Upper lobe of right lung (tissue), 1 donor: Measurements from ENCODE around the gene MTX2. TPM values are rescaled to one million over a fixed set of nuclear protein-coding genes. Genes with fewer than 3 reads are reported as not detected.

Experiments
- ATAC-seq: fragments of 200-7000 bp; cut with Tn5 transposase; one replicate; pipeline ENCODE4 v1.9.1; 2020; ENCODE audit warnings: mild to moderate bottlenecking, moderate library complexity
- DNase-seq: peaks from one replicate; pipeline ENCODE4 v3.0.0-alpha.2; 2020
- H3K27ac ChIP-seq: fragments of 200-600 bp; one replicate; pipeline ENCODE4 v1.8.0; 2022
- H3K27me3 ChIP-seq: fragments of 200-600 bp; one replicate; pipeline ENCODE4 v1.8.0; 2022; ENCODE audit warnings: mild to moderate bottlenecking
- H3K36me3 ChIP-seq: fragments of 200-600 bp; one replicate; pipeline ENCODE4 v1.8.0; 2022
- H3K4me1 ChIP-seq: fragments of 200-600 bp; one replicate; pipeline ENCODE4 v1.8.0; 2022
- H3K4me3 ChIP-seq: fragments of 200-600 bp; one replicate; pipeline ENCODE4 v1.8.0; 2022; ENCODE audit warnings: mild to moderate bottlenecking
- H3K9me3 ChIP-seq: fragments of 200-600 bp; one replicate; pipeline ENCODE4 v1.8.0; 2022
- intact Hi-C: fragments of 100-400 bp; cut with DNase I; formaldehyde crosslinking; loops from one replicate; pipeline ENCODE4 v1.11.0; 2022
- total RNA-seq: library from RNA; stranded (reverse); fragmentation: NEBNext Ultra II Directional; extraction: Animal tissue kit (Norgen Biotek cat#: 25700); gene quantifications from one replicate; pipeline ENCODE4 v1.2.1, GENCODE V29; 2021
- TF ChIP-seq, protein P1 (sequence below): fragments of 200-600 bp; IDR thresholded peaks from one replicate; pipeline ENCODE4 v1.8.0; 2022; ENCODE audit warnings: antibody characterized with exemption
- donor health status: DM: no; HTN: yes; CAD: no; lungs with severe emphysema.

The MTX2 gene
- total RNA-seq, 1 donor from 2014 or later: 17.6 TPM

DNA sequence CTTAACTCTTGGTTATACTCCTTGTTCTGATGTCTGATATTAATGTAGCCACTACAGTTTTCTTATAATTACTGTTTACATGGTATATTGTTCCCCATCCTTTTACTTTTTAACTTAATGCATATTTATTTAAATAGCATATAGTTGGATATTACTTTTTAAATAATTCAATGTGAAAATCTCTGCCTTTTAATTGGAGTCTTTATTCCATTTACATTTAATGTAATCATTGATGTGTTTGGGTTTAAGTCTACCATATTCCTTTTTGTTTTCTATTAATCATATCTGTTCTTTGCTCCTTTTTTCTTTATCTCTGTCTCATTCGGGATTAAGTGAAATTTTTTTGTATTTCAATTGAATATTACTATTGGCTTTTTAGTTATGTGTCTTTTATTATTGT is 109.1 kb downstream of the MTX2 start:
- ATAC-seq (no peak), DNase-seq (no peak)
- Histone ChIP-seq H3K36me3 (no peaks in the 10 kb centered on the region), H3K27me3 (no peaks in the 10 kb centered on the region), H3K4me1 (no peaks in the 10 kb centered on the region), H3K27ac (no peak overlapping the region), H3K9me3 (no peaks in the 10 kb centered on the region), H3K4me3 (no peak overlapping the region)
- TF ChIP-seq, protein P1, sequence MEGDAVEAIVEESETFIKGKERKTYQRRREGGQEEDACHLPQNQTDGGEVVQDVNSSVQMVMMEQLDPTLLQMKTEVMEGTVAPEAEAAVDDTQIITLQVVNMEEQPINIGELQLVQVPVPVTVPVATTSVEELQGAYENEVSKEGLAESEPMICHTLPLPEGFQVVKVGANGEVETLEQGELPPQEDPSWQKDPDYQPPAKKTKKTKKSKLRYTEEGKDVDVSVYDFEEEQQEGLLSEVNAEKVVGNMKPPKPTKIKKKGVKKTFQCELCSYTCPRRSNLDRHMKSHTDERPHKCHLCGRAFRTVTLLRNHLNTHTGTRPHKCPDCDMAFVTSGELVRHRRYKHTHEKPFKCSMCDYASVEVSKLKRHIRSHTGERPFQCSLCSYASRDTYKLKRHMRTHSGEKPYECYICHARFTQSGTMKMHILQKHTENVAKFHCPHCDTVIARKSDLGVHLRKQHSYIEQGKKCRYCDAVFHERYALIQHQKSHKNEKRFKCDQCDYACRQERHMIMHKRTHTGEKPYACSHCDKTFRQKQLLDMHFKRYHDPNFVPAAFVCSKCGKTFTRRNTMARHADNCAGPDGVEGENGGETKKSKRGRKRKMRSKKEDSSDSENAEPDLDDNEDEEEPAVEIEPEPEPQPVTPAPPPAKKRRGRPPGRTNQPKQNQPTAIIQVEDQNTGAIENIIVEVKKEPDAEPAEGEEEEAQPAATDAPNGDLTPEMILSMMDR: no peak
- intact Hi-C loops: no loop called here

DNA sequence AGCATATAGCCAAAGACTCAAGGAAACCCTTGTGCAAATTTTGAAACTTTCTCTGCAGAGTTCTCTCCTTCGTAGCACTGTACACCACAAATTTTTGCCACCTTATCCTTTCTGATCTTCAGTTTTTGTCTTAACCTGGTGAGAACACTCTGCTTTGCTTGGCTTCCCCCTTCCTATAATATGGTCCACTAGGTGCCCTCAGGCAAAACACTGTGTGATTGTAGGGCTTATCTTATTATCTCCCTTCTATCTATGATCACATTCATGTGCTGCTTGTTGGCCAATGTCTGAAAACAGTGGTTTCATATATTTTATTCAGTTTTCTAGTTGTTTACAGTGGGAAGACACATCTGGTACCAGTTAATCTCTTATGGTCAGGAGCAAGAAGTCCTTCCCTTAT is 111.1 kb downstream of the MTX2 start:
- DNase-seq (no peak), ATAC-seq (no peak)
- no peaks in the 10 kb centered on the region for H3K9me3 ChIP-seq
- TF ChIP-seq, protein P1: no peak
- intact Hi-C loops: no loop called here
- no peaks in the 10 kb centered on the region for H3K27me3 ChIP-seq
- H3K4me1 ChIP-seq: no peaks in the 10 kb centered on the region
- H3K4me3 ChIP-seq: no peak overlapping the region
- no peaks in the 10 kb centered on the region for H3K36me3 ChIP-seq
- no peak overlapping the region for H3K27ac ChIP-seq

DNA sequence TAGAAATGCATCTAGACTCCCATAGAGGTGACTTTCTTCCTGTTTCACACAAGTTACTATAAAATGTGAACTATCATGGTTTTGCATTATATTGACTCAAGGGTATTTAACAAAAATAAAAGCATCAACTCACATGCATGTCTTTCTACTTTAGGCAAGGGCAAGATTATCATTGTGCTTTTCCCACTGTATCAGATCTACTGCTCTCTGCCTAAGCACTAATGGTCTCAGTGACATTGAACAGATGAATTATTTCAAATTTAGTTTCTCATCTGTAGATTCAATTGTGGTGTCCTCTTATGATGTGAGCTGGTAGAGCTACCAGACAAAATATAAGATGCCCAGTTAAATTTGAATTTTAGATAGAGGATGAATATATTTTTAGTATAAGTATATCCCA is 113.9 kb downstream of the MTX2 start:
- H3K36me3 ChIP-seq: no peaks in the 10 kb centered on the region
- DNase-seq (no peak), ATAC-seq (no peak)
- no peak overlapping the region for H3K4me3 ChIP-seq
- H3K27me3 ChIP-seq: no peaks in the 10 kb centered on the region
- TF ChIP-seq, protein P1: no peak
- no peaks in the 10 kb centered on the region for H3K9me3 ChIP-seq
- intact Hi-C loops: no loop called here
- H3K4me1 ChIP-seq: no peaks in the 10 kb centered on the region
- no peak overlapping the region for H3K27ac ChIP-seq

DNA sequence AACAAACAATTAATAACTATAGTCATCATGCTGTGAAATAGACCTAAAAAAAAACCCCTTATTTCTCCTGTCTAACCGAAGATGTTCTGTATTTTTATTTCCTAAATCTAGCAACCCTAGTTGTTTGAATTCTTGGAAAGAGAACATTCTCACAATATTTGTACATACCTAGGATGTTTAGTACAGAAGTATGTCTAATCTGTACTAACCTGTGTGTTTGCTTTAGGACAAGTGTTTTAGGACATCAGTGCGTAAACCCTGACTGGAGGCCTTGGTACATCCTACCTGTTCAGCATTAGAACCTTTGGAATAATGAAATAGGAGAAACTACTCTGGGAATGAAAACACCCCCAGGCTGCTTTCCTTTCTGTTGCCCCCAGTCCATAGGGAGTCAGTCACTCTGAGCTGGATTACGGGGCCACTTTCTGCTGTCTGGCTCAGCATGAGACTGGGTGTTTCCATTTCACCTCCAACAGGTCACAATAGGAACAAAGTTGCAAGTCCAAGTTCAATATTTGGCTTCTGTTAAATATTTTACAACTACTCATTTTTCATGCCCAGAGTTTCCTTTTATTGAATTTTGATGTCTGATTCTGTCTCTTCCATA is 114.7 kb downstream of the MTX2 start:
- Histone ChIP-seq H3K9me3 (no peaks in the 10 kb centered on the region), H3K36me3 (no peaks in the 10 kb centered on the region), H3K4me3 (no peak overlapping the region), H3K4me1 (no peaks in the 10 kb centered on the region), H3K27ac (no peak overlapping the region), H3K27me3 (no peaks in the 10 kb centered on the region)
- ATAC-seq (no peak), DNase-seq (no peak)
- TF ChIP-seq, protein P1: no peak
- intact Hi-C loops: no loop called here

DNA sequence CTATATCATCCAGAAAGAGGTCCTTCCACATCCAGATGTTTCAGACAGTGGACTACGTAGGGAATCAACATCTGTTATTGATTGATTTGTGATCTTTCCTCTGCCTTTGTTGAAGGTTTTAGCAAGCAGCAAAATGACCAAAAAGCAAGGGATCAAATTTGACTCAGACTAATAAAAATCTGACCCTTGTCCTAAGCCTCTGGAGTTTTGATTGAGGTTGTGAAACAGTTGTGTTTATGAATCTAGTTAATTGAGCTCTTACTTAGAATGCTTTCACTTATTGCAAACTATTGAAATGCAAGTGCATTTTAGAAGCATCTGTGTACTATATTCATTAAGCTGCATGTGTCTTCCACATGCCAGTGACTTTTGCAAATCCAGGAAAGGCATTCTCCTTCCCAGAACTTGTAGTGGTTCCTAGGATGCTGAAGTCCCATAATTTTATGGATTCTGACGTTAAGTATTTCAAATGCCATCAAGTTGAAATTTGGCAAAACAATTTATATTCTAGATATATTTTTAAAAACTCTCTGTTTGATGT is 116.0 kb downstream of the MTX2 start:
- Histone ChIP-seq H3K27ac (no peak overlapping the region), H3K36me3 (no peaks in the 10 kb centered on the region), H3K9me3 (no peaks in the 10 kb centered on the region), H3K4me3 (no peak overlapping the region), H3K27me3 (no peaks in the 10 kb centered on the region), H3K4me1 (no peaks in the 10 kb centered on the region)
- no peak for DNase-seq
- TF ChIP-seq, protein P1: no peak
- ATAC-seq: no peak
- intact Hi-C loops: no loop called here

DNA sequence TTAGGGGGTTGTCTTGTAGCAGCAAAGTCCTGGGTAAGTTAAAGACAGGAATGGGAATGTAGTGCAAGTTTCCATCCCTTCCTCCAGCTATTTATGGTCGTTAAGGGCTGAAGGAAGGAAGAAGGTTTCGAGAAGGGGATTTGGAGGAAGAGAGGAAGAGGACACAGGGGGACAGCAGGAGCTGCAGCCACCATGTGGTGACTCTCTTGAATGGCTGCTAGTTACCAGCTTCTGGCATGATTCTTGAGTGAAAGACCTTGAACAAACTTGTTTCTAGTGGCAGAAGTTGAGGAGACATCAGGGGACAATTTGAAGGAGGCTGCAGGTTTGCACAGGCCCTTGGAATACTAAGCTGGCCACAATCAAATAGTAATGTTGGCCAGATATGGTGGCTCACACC is 116.6 kb downstream of the MTX2 start:
- Histone ChIP-seq H3K27me3 (no peaks in the 10 kb centered on the region), H3K27ac (no peak overlapping the region), H3K4me3 (no peak overlapping the region), H3K9me3 (no peaks in the 10 kb centered on the region), H3K4me1 (no peaks in the 10 kb centered on the region), H3K36me3 (no peaks in the 10 kb centered on the region)
- ATAC-seq (no peak), DNase-seq (no peak)
- TF ChIP-seq, protein P1: no peak
- intact Hi-C loops: no loop called here
